ENCODE measurements around the gene GYPA.
A peak's percentile ranks its signal among the peaks of the same experiment; 100 is the strongest.
"Not testable (repeated sequence)": the region's sequence is repeated elsewhere in the genome, so short reads cannot be mapped to it uniquely, and the experiment has no call there.

Gene GYPA

GRCh38 chr4:144140594-144141295 lies at the start of gene GYPA:
TSS of gene GYPA (minus strand) at chr4:144140718. CDS start at chr4:144140635, 83 bp downstream.
- DNase-seq: not testable (repeated sequence)

GRCh38 chr4:144190009-144190408 lies 49.5 kb upstream of the GYPA start:
- DNase-seq: no peak

DNA sequence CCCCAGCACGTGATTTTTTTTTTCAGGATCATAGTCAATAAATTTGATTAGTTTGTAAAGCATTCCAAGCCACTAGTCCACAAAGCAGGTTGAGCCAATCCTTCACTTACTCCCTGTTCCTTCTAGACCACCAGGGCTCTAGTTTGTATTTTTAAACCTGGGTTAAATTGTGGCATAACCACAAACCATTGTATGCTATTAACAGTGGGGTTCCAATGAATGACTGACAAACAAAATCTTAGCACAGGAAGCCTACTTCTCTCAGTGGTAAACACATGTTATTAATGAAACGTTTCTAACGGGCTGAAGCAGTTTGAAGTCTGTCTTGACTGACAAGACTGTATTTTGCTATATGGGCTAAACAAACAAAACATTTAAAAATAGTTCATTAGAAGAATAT lies 48.6 kb upstream of the GYPA start:
- no peak for DNase-seq

- no peak for DNase-seq
Measured at GRCh38 chr4:144185086-144185485, 44.6 kb upstream of the GYPA start.

- DNase-seq: no peak
Measured at GRCh38 chr4:144183165-144183564, 42.6 kb upstream of the GYPA start.

- no peak for DNase-seq
Measured at GRCh38 chr4:144181391-144181790, 40.9 kb upstream of the GYPA start.

- no peak for DNase-seq
Measured at GRCh38 chr4:144179152-144179739, 38.7 kb upstream of the GYPA start.

DNA sequence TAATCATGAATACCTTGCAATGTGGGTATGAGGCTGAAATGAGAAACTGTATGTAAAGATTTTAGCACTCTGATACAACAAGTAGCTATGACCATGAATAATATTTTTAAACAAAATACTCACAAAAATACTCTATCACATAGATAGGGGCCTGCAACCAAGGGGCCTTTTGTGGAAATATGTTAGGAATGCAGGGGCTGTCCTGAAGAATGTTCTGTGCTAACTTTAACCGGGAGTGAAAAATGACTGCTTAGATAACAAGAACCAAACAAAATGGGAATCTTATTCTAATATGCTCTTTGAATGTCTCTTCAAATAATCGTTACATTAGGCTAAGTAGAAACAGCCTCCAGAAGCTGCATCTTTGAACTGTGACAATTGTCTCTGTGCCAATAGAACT lies 37.9 kb upstream of the GYPA start:
- no peak for DNase-seq

DNA sequence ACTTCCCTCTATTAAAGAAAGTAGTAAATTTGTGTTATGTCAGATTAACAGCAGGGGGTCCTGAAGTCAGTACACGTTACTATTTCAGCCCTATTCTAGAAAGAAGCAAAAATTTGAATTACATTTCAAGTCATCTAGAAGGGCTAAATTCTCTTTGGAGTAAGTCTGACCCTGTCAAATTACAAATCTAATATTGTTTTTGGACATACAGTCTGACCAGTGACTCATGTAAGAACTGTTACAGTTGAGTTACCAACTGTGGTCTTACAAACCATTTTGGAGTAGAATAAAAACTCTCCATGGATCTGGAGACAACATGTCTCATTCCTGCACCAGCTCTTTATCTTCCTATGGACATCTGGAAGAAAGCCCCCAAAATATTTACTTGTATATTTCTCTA lies 36.0 kb upstream of the GYPA start:
- DNase-seq: no peak

GRCh38 chr4:144174401-144175067 lies 34.0 kb upstream of the GYPA start:
- DNase-seq: peak; percentile 6

- DNase-seq: no peak
Measured at GRCh38 chr4:144171697-144172096, 31.2 kb upstream of the GYPA start.

DNA sequence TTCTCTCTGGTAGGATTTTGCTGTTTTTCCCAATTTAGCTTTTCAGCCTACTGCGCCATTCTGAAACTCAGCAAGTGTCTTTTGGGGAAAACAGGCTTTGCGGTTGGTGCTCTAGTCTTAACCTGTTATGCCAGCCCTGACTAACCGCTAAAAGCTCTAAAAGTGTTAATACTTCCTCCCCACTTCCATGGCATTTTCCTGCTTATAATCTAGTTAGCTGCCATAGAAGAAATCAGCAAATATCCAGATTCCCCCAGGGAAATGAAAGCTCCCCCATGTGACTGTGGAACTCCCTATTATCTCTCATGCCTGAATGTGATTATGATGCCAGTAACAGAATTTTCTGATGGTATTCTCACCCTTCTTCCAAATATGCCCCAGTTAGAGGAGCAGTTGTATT lies 28.7 kb upstream of the GYPA start:
- no peak for DNase-seq

GRCh38 chr4:144154044-144154443 lies 13.5 kb upstream of the GYPA start:
- DNase-seq: no peak

DNA sequence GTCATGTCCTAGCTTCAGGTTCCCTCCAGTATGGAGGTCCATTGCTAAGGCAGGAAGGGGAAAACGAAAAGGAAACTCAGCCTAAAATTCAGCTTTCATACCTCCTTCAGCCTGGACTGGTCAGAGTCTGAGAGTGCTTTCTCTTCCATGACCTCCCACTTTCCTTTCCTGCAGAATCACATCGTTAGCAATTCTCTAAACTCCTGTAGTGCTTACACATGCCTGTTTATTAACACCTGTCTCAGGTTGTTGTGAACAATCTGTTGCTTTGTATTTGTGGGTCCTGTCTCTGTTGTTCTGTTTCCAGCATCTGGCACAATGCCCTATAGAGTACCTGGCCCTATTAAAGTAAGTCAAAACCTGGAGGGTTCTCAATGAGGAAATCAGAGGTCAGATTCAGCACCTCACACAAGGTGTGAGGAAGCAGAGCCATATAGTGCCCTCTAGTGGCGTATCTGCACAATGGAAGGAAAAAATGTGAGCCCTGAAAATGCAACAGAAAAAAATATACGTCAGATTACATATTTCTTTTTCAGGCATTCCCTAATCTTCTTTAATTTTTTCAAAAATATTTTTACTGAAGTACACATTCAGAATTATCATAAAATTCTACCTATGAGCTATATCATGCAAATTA lies 2.3 kb upstream of the GYPA start:
- DNase-seq: not testable (repeated sequence)

DNA sequence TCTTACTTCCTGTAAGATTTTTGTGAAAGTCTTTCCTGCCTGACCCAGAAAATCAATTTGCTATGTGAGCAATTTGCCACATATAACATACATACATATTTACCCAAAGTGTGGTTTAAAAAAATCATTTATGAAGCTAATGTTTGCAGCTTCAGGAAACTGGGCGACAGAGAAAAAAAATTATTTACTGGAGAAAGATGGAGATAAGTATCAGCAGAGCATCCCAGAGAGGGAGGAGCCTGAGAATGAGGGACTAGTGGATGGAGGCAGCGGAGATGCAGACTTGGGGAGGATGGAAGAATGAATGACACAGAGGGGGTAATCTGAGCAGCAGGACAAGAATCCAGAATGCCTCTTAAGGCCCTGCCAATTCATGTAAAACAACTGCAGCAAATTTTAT lies 975 bp upstream of the GYPA start:
- DNase-seq: no peak

GRCh38 chr4:144139991-144140390 lies 527 bp downstream of the GYPA start:
- not testable (repeated sequence) for DNase-seq

GRCh38 chr4:144139547-144139946 lies 971 bp downstream of the GYPA start:
- not testable (repeated sequence) for DNase-seq

GRCh38 chr4:144138239-144138638 lies 2.3 kb downstream of the GYPA start:
- not testable (repeated sequence) for DNase-seq

- not testable (repeated sequence) for DNase-seq
Measured at GRCh38 chr4:144137137-144137931, 3.2 kb downstream of the GYPA start.

DNA sequence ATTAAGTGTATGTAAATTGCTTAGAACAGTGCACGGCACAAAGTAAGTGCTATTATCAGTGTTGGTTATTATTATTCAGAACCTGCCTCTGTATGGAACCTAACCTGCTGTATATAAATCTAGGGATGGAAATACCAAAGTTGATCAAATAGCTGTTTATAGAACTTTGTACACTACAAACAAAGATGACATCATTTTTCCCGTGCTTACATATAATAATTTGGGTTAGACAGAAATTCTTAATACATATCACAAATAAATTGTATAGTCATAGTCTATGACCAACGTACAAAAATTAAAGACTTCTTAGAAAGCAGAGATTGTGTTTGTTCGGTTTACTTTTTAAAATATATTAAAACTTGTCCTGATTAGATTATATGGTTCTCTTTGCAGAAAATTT lies 4.3 kb downstream of the GYPA start:
- not testable (repeated sequence) for DNase-seq

GRCh38 chr4:144130167-144130566 lies 10.4 kb downstream of the GYPA start:
- DNase-seq: not testable (repeated sequence)

- not testable (repeated sequence) for DNase-seq
Measured at GRCh38 chr4:144129336-144129875, 11.1 kb downstream of the GYPA start.
